HCT116 (cell line): ENCODE data around the gene RHOT1.
A peak's percentile ranks its signal among the peaks of the same experiment; 100 is the strongest.

Experiments used
- EGR1 ChIP-seq: IDR thresholded peaks from 2 replicates; pipeline ENCODE4 v1.6.1; 2012; ENCODE audit warnings: low read depth
- ELF1 ChIP-seq: IDR thresholded peaks from 2 replicates; pipeline ENCODE4 v1.6.1; 2012; ENCODE audit warnings: low read depth, borderline replicate concordance
- EZH2 ChIP-seq: fragments of 200-600 bp; sonication (generic); IDR thresholded peaks from 2 replicates; pipeline ENCODE4 v1.6.1; 2017; ENCODE audit warnings: antibody characterized with exemption, mixed run types
- EZH2phosphoT487 ChIP-seq: fragments of 200-600 bp; IDR thresholded peaks from 2 replicates; pipeline ENCODE4 v1.6.1; 2018; ENCODE audit warnings: antibody characterized with exemption, borderline replicate concordance
- JUND ChIP-seq: IDR thresholded peaks from 2 replicates; pipeline ENCODE4 v1.6.1; 2012
- POLR2A ChIP-seq: IDR thresholded peaks from 2 replicates; pipeline ENCODE4 v1.7.0; 2011; ENCODE audit warnings: borderline replicate concordance; ENCODE audit not compliant: insufficient read depth, insufficient read length; ENCODE audit errors: extremely low read depth
- POLR2AphosphoS5 ChIP-seq: IDR thresholded peaks from 2 replicates; pipeline ENCODE4 v1.6.1; 2011; ENCODE audit warnings: mild to moderate bottlenecking, low read depth, low read length, moderate library complexity
- RAD21 ChIP-seq: IDR thresholded peaks from 2 replicates; pipeline ENCODE4 v1.6.1; 2012; ENCODE audit warnings: low read depth, mild to moderate bottlenecking
- SRF ChIP-seq: IDR thresholded peaks from 2 replicates; pipeline ENCODE4 v1.6.1; 2012; ENCODE audit warnings: low read depth
- TCF7L2 ChIP-seq: IDR thresholded peaks from 2 replicates; pipeline ENCODE4 v1.7.0; 2011; ENCODE audit warnings: borderline replicate concordance, inconsistent platforms; ENCODE audit not compliant: insufficient read depth, insufficient read length; ENCODE audit errors: extremely low read depth
- ZFX ChIP-seq: fragments of 450-650 bp; IDR thresholded peaks from 2 replicates; pipeline ENCODE4 v1.6.1; 2017
- TF ChIP-seq, protein P1 (sequence below), 3 experiments: fragments of 200-600 bp in 1 of 3; sonication (generic) in 1 of 3; IDR thresholded peaks in 2 of 3; conservative IDR thresholded peaks in 1 of 3; 2 replicates each; pipeline ENCODE4 v1.5.1; 2012 to 2017; ENCODE audit warnings: low read depth in 2 of 3, low read length in 2 of 3, antibody characterized with exemption in 1 of 3, borderline replicate concordance in 1 of 3, control low read depth in 1 of 3, mild to moderate bottlenecking in 1 of 3, mixed read lengths in 1 of 3, mixed run types in 1 of 3, moderate library complexity in 1 of 3; ENCODE audit not compliant: insufficient read depth in 1 of 3
- TF ChIP-seq, protein P2 (sequence below): IDR thresholded peaks from 2 replicates; pipeline ENCODE4 v1.6.1; 2012
- TF ChIP-seq, protein P3 (sequence below): IDR thresholded peaks from 2 replicates; pipeline ENCODE4 v1.6.1; 2012

DNA sequence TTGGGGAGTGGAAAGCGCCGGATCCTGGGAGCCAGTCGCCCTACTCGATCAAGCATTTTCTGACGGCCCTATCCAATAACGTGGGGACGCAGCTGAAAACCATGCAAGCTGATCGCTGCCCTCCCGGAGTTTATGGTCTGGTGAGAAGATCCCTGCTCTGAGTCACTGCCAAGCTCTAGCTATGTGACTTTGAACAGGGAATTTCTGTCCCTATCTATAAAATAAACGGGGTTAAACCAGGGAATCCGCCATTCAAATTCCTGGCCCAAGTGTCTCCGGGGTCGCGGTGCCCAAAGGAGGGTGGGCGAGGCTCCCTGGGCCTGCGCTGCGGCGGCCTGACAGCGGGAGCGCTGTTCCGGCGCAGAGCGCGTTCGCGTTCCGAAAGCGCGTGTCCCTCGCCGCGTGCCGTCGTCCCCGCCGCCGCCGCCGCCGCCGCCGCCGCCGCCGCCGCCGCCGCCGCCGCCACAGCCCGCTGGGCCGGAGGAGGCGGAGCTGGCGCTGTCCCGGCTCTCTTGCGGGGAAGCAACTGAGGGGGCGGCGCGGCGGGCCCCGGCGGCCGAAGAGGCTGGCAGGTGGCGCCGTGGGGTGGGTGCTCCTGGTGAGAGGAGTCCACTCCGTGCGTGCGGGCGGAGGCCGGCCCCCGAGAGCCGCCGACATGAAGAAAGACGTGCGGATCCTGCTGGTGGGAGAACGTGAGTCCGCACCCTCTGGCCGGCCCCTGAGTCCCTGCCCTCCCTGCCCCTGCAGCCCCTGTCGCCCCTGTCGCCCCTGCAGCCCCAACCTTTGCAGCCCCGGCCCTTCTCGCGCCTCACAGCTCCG is at the start of gene RHOT1:
- TF ChIP-seq, protein P1, sequence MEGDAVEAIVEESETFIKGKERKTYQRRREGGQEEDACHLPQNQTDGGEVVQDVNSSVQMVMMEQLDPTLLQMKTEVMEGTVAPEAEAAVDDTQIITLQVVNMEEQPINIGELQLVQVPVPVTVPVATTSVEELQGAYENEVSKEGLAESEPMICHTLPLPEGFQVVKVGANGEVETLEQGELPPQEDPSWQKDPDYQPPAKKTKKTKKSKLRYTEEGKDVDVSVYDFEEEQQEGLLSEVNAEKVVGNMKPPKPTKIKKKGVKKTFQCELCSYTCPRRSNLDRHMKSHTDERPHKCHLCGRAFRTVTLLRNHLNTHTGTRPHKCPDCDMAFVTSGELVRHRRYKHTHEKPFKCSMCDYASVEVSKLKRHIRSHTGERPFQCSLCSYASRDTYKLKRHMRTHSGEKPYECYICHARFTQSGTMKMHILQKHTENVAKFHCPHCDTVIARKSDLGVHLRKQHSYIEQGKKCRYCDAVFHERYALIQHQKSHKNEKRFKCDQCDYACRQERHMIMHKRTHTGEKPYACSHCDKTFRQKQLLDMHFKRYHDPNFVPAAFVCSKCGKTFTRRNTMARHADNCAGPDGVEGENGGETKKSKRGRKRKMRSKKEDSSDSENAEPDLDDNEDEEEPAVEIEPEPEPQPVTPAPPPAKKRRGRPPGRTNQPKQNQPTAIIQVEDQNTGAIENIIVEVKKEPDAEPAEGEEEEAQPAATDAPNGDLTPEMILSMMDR (IDR thresholded peaks at IDR 0.05 in 2 of 3, conservative IDR thresholded peaks at IDR 0.05 in 1 of 3; ENCODE audit: borderline replicate concordance in 1 of 3, insufficient read depth in 1 of 3, low read depth in 2 of 3, low read length in 2 of 3): peak in 2 of 3 experiments; percentile 47 to 62; a peak in 4 of 6 replicates
- no peak for TF ChIP-seq POLR2A
- TF ChIP-seq EZH2phosphoT487: no peak
- no peak for TF ChIP-seq RAD21
- TF ChIP-seq ZFX: peak; percentile 75
- no peak for TF ChIP-seq SRF
- TF ChIP-seq TCF7L2: peak; percentile 26
- TF ChIP-seq, protein P2, sequence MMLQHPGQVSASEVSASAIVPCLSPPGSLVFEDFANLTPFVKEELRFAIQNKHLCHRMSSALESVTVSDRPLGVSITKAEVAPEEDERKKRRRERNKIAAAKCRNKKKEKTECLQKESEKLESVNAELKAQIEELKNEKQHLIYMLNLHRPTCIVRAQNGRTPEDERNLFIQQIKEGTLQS: no peak
- TF ChIP-seq, protein P3, sequence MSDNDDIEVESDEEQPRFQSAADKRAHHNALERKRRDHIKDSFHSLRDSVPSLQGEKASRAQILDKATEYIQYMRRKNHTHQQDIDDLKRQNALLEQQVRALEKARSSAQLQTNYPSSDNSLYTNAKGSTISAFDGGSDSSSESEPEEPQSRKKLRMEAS: peak; percentile 51
- no peak for TF ChIP-seq JUND
- no peak; the same call in 1 of the 2 replicates for TF ChIP-seq EGR1
- TF ChIP-seq POLR2AphosphoS5: peak; percentile 32; the same call in 1 of the 2 replicates
- TF ChIP-seq EZH2: no peak
- TF ChIP-seq ELF1: no peak
